Psoas muscle (tissue), 8 donors: ENCODE data around the gene HAP1. TPM values are rescaled to one million over a fixed set of nuclear protein-coding genes. Genes with fewer than 3 reads are reported as not detected.

Source experiments
- ATAC-seq, 4 donors: fragments of 200-7000 bp; cut with Tn5 transposase; one replicate each; pipeline ENCODE4 v1.9.1; 2020; ENCODE audit warnings: moderate library complexity in 3 of 4, mild to moderate bottlenecking in 2 of 4
- DNase-seq, 2 donors: peaks; one replicate each; pipeline ENCODE4 v3.0.0-alpha.2; 2020
- H3K27ac ChIP-seq: fragments of 200-600 bp; one replicate; pipeline ENCODE4 v1.8.0; 2022
- H3K27me3 ChIP-seq, 3 donors: fragments of 200-600 bp in 1 of 3; one replicate each; pipeline versions ENCODE4 v1.6.1 to v1.8.0; 2013 to 2022; ENCODE audit warnings: low read length in 2 of 3, mild to moderate bottlenecking in 2 of 3, moderate library complexity in 1 of 3; ENCODE audit not compliant: insufficient read depth in 3 of 3
- H3K36me3 ChIP-seq, 2 donors: fragments of 200-600 bp in 1 of 2; one replicate each; pipeline versions ENCODE4 v1.6.1 to v1.8.0; 2013 to 2022; ENCODE audit warnings: low read depth in 1 of 2, mild to moderate bottlenecking in 1 of 2, moderate library complexity in 1 of 2; ENCODE audit not compliant: insufficient read depth in 1 of 2
- H3K4me1 ChIP-seq: fragments of 200-600 bp; one replicate; pipeline ENCODE4 v1.8.0; 2022
- H3K4me3 ChIP-seq: fragments of 200-600 bp; one replicate; pipeline ENCODE4 v1.8.0; 2022; ENCODE audit warnings: mild to moderate bottlenecking
- H3K9me3 ChIP-seq: fragments of 200-600 bp; one replicate; pipeline ENCODE4 v1.8.0; 2022
- CTCF ChIP-seq: fragments of 200-600 bp; IDR thresholded peaks from one replicate; pipeline ENCODE4 v1.8.0; 2022; ENCODE audit warnings: antibody characterized with exemption
- WGBS, 3 donors: extraction: QIAGEN DNeasy Blood & Tissue Kit; methylation state at CpG; one replicate each; pipeline versions ENCODE4 v1.1.6 to v1.1.7; 2013; 5-methylcytosine and 5-hydroxymethylcytosine counted together
- intact Hi-C, 2 donors: fragments of 100-400 bp; cut with DNase I; formaldehyde crosslinking; loops; one replicate each; pipeline versions ENCODE4 v1.11.0 to v1.14.2; 2022
- polyA plus RNA-seq, 3 donors: library from polyadenylated mRNA; stranded (reverse); fragments of 200-250 nt; gene quantifications; one replicate each; pipeline ENCODE4 v1.2.3, GENCODE V29; 2013
- total RNA-seq, 4 donors: library from RNA; stranded (reverse); fragmentation: NEBNext Ultra II Directional in 2 of 4; extraction: Animal tissue kit (Norgen Biotek cat#: 25700) in 2 of 4; gene quantifications; one replicate each; pipeline versions ENCODE4 v1.2.1 to v1.2.4, GENCODE V29; 2021 to 2023
- donor health status: healthy with polysubstance abuse.
- donor health status: DM: no; HTN: no; CAD: no; lungs with moderate emphysema.
- donor health status: Bipolar disorder and iron deficiency.
- donor health status: healthy.
- donor health status: DM: yes; HTN: yes; CAD: no.
- donor health status: DM: no; HTN: no; CAD: no.
- donor health status: DM: no; HTN: no; CAD: no.
- donor health status: DM: yes; HTN: yes; CAD: no.

The HAP1 gene
- total and polyA plus RNA-seq, 7 donors, result under 0.01 to 0.14 (median 0.03) TPM; not detected in 2

- TF ChIP-seq CTCF, result no peak
- intact Hi-C loops, result no loop called here
- Histone ChIP-seq H3K27ac (no peak overlapping the region), H3K27me3 (no peaks in the 10 kb centered on the region), H3K4me3 (no peak overlapping the region), H3K9me3 (no peaks in the 10 kb centered on the region), H3K4me1 (no peaks in the 10 kb centered on the region), H3K36me3 (peaks cover 0 to 95% of the 10 kb centered on the region in 2 donors)
- WGBS, 3 donors, result 71 to 81% (median 79%) methylated on average over 9 of the region's 9 CpGs
- DNase-seq (no peak), ATAC-seq (no peak)
Observed at GRCh38 chr17:41758601-41759000, 24.2 kb upstream of the HAP1 start.

GRCh38 chr17:41754066-41754465 lies 19.6 kb upstream of the HAP1 start:
- H3K4me3 ChIP-seq, result no peak overlapping the region
- WGBS, 3 donors, result 75 to 90% (median 76%) methylated on average over 8 to 12 of the region's 12 CpGs
- intact Hi-C loops, result no loop called here
- H3K4me1 ChIP-seq, result no peaks in the 10 kb centered on the region
- H3K36me3 ChIP-seq, result peaks cover 0 to 53% of the 10 kb centered on the region in 2 donors
- no peaks in the 10 kb centered on the region for H3K9me3 ChIP-seq
- no peak for ATAC-seq
- no peak for TF ChIP-seq CTCF
- H3K27me3 ChIP-seq, result no peaks in the 10 kb centered on the region
- H3K27ac ChIP-seq, result no peak overlapping the region
- no peak for DNase-seq

- TF ChIP-seq CTCF, result no peak
- H3K27ac ChIP-seq, result no peak overlapping the region
- no peaks in the 10 kb centered on the region for H3K27me3 ChIP-seq
- no peak overlapping the region for H3K4me3 ChIP-seq
- no peak for DNase-seq
- intact Hi-C loops, result no loop called here
- H3K4me1 ChIP-seq, result no peaks in the 10 kb centered on the region
- peaks cover 0 to 26% of the 10 kb centered on the region in 2 donors for H3K36me3 ChIP-seq
- 81 to 86% (median 85%) methylated on average over 3 of the region's 3 CpGs for WGBS, 3 donors
- no peak for ATAC-seq
- H3K9me3 ChIP-seq, result no peaks in the 10 kb centered on the region
Observed at GRCh38 chr17:41751288-41751687, 16.8 kb upstream of the HAP1 start.

GRCh38 chr17:41750862-41751261 lies 16.4 kb upstream of the HAP1 start:
- Histone ChIP-seq H3K27me3 (no peaks in the 10 kb centered on the region), H3K27ac (no peak overlapping the region), H3K36me3 (peaks cover 0 to 21% of the 10 kb centered on the region in 2 donors), H3K4me3 (no peak overlapping the region), H3K9me3 (no peaks in the 10 kb centered on the region), H3K4me1 (no peaks in the 10 kb centered on the region)
- WGBS, 3 donors, result 52 to 60% (median 59%) methylated on average over 4 of the region's 4 CpGs
- intact Hi-C loops, result no loop called here
- TF ChIP-seq CTCF, result no peak
- ATAC-seq (no peak), DNase-seq (no peak)

GRCh38 chr17:41748275-41748674 lies 13.8 kb upstream of the HAP1 start:
- H3K4me1 ChIP-seq, result no peaks in the 10 kb centered on the region
- no peak overlapping the region for H3K4me3 ChIP-seq
- no peak for DNase-seq
- no peak for TF ChIP-seq CTCF
- H3K27ac ChIP-seq, result no peak overlapping the region
- no peaks in the 10 kb centered on the region for H3K27me3 ChIP-seq
- intact Hi-C loops, result no loop called here
- no peaks in the 10 kb centered on the region for H3K9me3 ChIP-seq
- no peak for ATAC-seq
- 84 to 88% (median 87%) methylated on average over 6 of the region's 6 CpGs for WGBS, 3 donors
- H3K36me3 ChIP-seq, result no peaks in the 10 kb centered on the region
